PC-3 (cell line): ENCODE results near the gene LRRC28. TPM values are rescaled to one million over a fixed set of nuclear protein-coding genes. Genes with fewer than 3 reads are reported as not detected.

Experiments
- ATAC-seq: fragments of 200-7000 bp; cut with Tn5 transposase; 2 replicates; pipeline ENCODE4 v1.9.1; 2020; ENCODE audit warnings: mild to moderate bottlenecking, moderate library complexity
- BruUV-seq: library from RNA; stranded (reverse); fragments of 400-500 nt; replicated peaks from 2 replicates; lab custom pipeline; 2021; lab: Mats Ljungman, UMichigan
- CTCF ChIA-PET: fragments of 300-600 bp; sonication (Branson Sonifier 250); formaldehyde crosslinking; loops from one replicate; lab custom pipeline; 2022; ENCODE audit warnings: antibody characterized with exemption; lab: Charles Lee
- POLR2A ChIA-PET: fragments of 300-600 bp; sonication (Branson Sonifier 250); formaldehyde crosslinking; loops from one replicate; lab custom pipeline; 2022; ENCODE audit warnings: antibody characterized with exemption; ENCODE audit not compliant: unreplicated experiment; lab: Charles Lee
- DNase-seq: peaks from one replicate; pipeline ENCODE4 v3.0.0-alpha.2; 2015
- H2AFZ ChIP-seq: fragments of 300-600 bp; sonication (generic); 2 replicates; pipeline ENCODE4 v1.6.0; 2016; ENCODE audit warnings: antibody characterized with exemption, low read length
- H3F3A ChIP-seq: fragments of 300-600 bp; sonication (generic); one replicate; pipeline ENCODE4 v1.6.0; 2017; ENCODE audit warnings: antibody characterized with exemption, low read length, control low read depth, mild to moderate bottlenecking; ENCODE audit not compliant: unreplicated experiment
- H3K27ac ChIP-seq: fragments of 300-600 bp; sonication (generic); 2 replicates; pipeline ENCODE4 v1.5.1; 2016; ENCODE audit warnings: mild to moderate bottlenecking, low read length
- H3K27me3 ChIP-seq: fragments of 300-600 bp; sonication (generic); 2 replicates; pipeline ENCODE4 v1.6.1; 2016; ENCODE audit warnings: low read length, mixed read lengths
- H3K36me3 ChIP-seq: fragments of 300-600 bp; sonication (generic); 2 replicates; pipeline ENCODE4 v1.6.1; 2016; ENCODE audit warnings: low read depth, mixed run types, low read length, mixed read lengths
- H3K4me1 ChIP-seq: fragments of 300-600 bp; sonication (generic); 2 replicates; pipeline ENCODE4 v1.5.1; 2016; ENCODE audit warnings: low read length; ENCODE audit not compliant: insufficient read depth
- H3K4me2 ChIP-seq: fragments of 300-600 bp; sonication (generic); 2 replicates; pipeline ENCODE4 v1.6.0; 2016; ENCODE audit warnings: low read length
- H3K4me3 ChIP-seq: fragments of 300-600 bp; sonication (generic); 2 replicates; pipeline ENCODE4 v1.5.1; 2016; ENCODE audit warnings: mild to moderate bottlenecking, low read length, mixed read lengths
- H3K79me2 ChIP-seq: fragments of 300-600 bp; sonication (generic); 2 replicates; pipeline ENCODE4 v1.6.1; 2017; ENCODE audit warnings: low read length, mixed read lengths
- H3K9ac ChIP-seq: fragments of 300-600 bp; sonication (generic); 2 replicates; pipeline ENCODE4 v1.6.0; 2016; ENCODE audit warnings: mild to moderate bottlenecking, low read length
- H3K9me2 ChIP-seq: fragments of 300-600 bp; sonication (generic); replicated peaks from 2 replicates; pipeline ENCODE4 v1.6.1; 2016; ENCODE audit warnings: mixed run types, low read length, mixed read lengths
- H3K9me3 ChIP-seq: fragments of 300-600 bp; sonication (generic); 2 replicates; pipeline ENCODE4 v1.6.1; 2016; ENCODE audit warnings: low read length, mixed read lengths
- H4K20me1 ChIP-seq: fragments of 300-600 bp; sonication (generic); 2 replicates; pipeline ENCODE4 v1.6.1; 2016; ENCODE audit warnings: low read length, mixed read lengths
- CTCF ChIP-seq: fragments of 300-600 bp; sonication (generic); conservative IDR thresholded peaks from 2 replicates; pipeline ENCODE4 v1.5.1; 2017; ENCODE audit warnings: antibody characterized with exemption, low read depth, mild to moderate bottlenecking, low read length
- EZH2 ChIP-seq: fragments of 300-600 bp; sonication (generic); IDR thresholded peaks from one replicate; pipeline ENCODE4 v1.6.1; 2017; ENCODE audit warnings: antibody characterized with exemption, mild to moderate bottlenecking, low read length; ENCODE audit not compliant: unreplicated experiment
- EZH2phosphoT487 ChIP-seq: fragments of 300-600 bp; sonication (generic); IDR thresholded peaks from 2 replicates; pipeline ENCODE4 v1.6.1; 2018; ENCODE audit warnings: mild to moderate bottlenecking, antibody characterized with exemption, low read length, borderline replicate concordance
- intact Hi-C: fragments of 100-400 bp; cut with micrococcal nuclease; formaldehyde crosslinking; loops from 2 replicates; pipeline ENCODE4 v1.9.0; 2023
- total RNA-seq: library from RNA; depleted of rRNA; stranded (reverse); fragments of >200 nt; gene quantifications from 2 replicates; pipeline ENCODE4 v1.2.3, GENCODE V29; 2014

The LRRC28 gene
- total RNA-seq, 1 experiment from 2014 or later, result 10.6 TPM

GRCh38 chr15:99275061-99275460 lies 23.8 kb downstream of the LRRC28 start:
- no peaks in the 10 kb centered on the region for H3F3A ChIP-seq
- POLR2A ChIA-PET, result no interaction called here
- no peaks in the 10 kb centered on the region for H3K4me1 ChIP-seq
- H2AFZ ChIP-seq, result no peak overlapping the region
- CTCF ChIA-PET, result no interaction called here
- H3K79me2 ChIP-seq, result no peaks in the 10 kb centered on the region
- no TSS peak for BruUV-seq
- intact Hi-C loops, result no loop called here
- H4K20me1 ChIP-seq, result no peaks in the 10 kb centered on the region
- DNase-seq (no peak), ATAC-seq (no peak)
- TF ChIP-seq EZH2phosphoT487, result no peak
- H3K9me2 ChIP-seq, result no peaks in the 10 kb centered on the region
- H3K9ac ChIP-seq, result no peak overlapping the region
- H3K9me3 ChIP-seq, result no peaks in the 10 kb centered on the region
- H3K4me3 ChIP-seq, result no peak overlapping the region
- no peaks in the 10 kb centered on the region for H3K36me3 ChIP-seq
- H3K4me2 ChIP-seq, result no peak overlapping the region
- no peak overlapping the region for H3K27ac ChIP-seq
- no peaks in the 10 kb centered on the region for H3K27me3 ChIP-seq

- Histone ChIP-seq H2AFZ (no peak overlapping the region), H3K27me3 (no peaks in the 10 kb centered on the region), H3K9me2 (no peaks in the 10 kb centered on the region), H3F3A (no peaks in the 10 kb centered on the region), H3K9ac (no peak overlapping the region), H3K27ac (no peak overlapping the region), H3K4me2 (no peak overlapping the region), H3K4me1 (no peaks in the 10 kb centered on the region), H3K36me3 (no peaks in the 10 kb centered on the region), H3K9me3 (no peaks in the 10 kb centered on the region), H4K20me1 (no peaks in the 10 kb centered on the region), H3K4me3 (no peak overlapping the region), H3K79me2 (no peaks in the 10 kb centered on the region)
- TF ChIP-seq CTCF (no peak), EZH2 (no peak), EZH2phosphoT487 (no peak)
- no TSS peak for BruUV-seq
- DNase-seq (no peak), ATAC-seq (no peak)
- intact Hi-C loops, result no loop called here
- ChIA-PET CTCF (no interaction called here), POLR2A (no interaction called here)
These were observed 24.3 kb downstream of the LRRC28 start for GRCh38 chr15:99275525-99276128.

DNA sequence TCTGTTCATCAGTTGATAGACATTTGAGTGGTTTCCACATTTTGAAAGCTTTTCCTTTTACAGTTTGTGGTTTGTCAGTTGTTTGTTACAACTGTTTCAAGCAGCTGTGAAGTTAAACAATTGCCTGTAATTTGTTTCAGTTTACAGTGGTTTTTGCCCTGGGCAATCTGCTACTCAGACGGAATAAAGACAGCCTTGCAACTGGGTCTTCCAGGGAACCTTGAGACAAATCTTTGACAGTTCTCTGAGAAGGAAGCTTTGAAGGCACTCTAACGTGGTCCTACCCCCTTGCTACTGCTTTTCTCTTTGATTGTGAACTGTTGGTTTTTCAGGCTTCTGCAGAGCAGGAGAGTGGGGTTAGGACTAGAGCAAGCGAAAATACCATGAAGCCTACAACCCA lies 28.0 kb downstream of the LRRC28 start:
- Histone ChIP-seq H4K20me1 (no peaks in the 10 kb centered on the region), H3K9me3 (no peaks in the 10 kb centered on the region), H3K79me2 (no peaks in the 10 kb centered on the region), H3K27me3 (no peaks in the 10 kb centered on the region), H3K4me1 (no peaks in the 10 kb centered on the region), H3K9ac (no peak overlapping the region), H3K4me2 (no peak overlapping the region), H3K36me3 (no peaks in the 10 kb centered on the region), H3K27ac (no peak overlapping the region), H3K9me2 (no peaks in the 10 kb centered on the region), H3F3A (no peaks in the 10 kb centered on the region), H3K4me3 (no peak overlapping the region), H2AFZ (no peak overlapping the region)
- BruUV-seq, result no TSS peak
- DNase-seq (no peak), ATAC-seq (no peak)
- ChIA-PET CTCF (interaction anchor here (1.0 kb wide), 1 partner anchor 425 kb away, joined by 3 read pairs; no protein-coding TSS in a partner anchor), POLR2A (no interaction called here)
- intact Hi-C loops, result no loop called here
- no peak for TF ChIP-seq EZH2
- TF ChIP-seq EZH2phosphoT487, result no peak
- no peak for TF ChIP-seq CTCF
